NB4 (cell line): ENCODE data around the gene SPG21.

Experiments
- DNase-seq: peaks from one replicate; pipeline ENCODE4 v3.0.0; 2010; ENCODE audit warnings: low read depth
- H3K4me3 ChIP-seq: one replicate; pipeline ENCODE4 v1.5.1; 2011; ENCODE audit warnings: mild to moderate bottlenecking, low read depth, low read length, moderate library complexity
- CTCF ChIP-seq: IDR thresholded peaks from one replicate; pipeline ENCODE4 v1.5.1; 2012; ENCODE audit warnings: low read depth, low read length
- MYC ChIP-seq: IDR thresholded peaks from 2 replicates; pipeline ENCODE4 v1.6.1; 2011; ENCODE audit warnings: low read depth, low read length
- POLR2A ChIP-seq: IDR thresholded peaks from 2 replicates; pipeline ENCODE4 v1.6.1; 2011; ENCODE audit warnings: mild to moderate bottlenecking; ENCODE audit not compliant: insufficient read length; ENCODE audit errors: extremely low read depth
- TF ChIP-seq, protein P1 (sequence below): IDR thresholded peaks from 2 replicates; pipeline ENCODE4 v1.6.1; 2011; ENCODE audit warnings: low read depth, low read length

Gene SPG21, protein sequence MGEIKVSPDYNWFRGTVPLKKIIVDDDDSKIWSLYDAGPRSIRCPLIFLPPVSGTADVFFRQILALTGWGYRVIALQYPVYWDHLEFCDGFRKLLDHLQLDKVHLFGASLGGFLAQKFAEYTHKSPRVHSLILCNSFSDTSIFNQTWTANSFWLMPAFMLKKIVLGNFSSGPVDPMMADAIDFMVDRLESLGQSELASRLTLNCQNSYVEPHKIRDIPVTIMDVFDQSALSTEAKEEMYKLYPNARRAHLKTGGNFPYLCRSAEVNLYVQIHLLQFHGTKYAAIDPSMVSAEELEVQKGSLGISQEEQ

DNA sequence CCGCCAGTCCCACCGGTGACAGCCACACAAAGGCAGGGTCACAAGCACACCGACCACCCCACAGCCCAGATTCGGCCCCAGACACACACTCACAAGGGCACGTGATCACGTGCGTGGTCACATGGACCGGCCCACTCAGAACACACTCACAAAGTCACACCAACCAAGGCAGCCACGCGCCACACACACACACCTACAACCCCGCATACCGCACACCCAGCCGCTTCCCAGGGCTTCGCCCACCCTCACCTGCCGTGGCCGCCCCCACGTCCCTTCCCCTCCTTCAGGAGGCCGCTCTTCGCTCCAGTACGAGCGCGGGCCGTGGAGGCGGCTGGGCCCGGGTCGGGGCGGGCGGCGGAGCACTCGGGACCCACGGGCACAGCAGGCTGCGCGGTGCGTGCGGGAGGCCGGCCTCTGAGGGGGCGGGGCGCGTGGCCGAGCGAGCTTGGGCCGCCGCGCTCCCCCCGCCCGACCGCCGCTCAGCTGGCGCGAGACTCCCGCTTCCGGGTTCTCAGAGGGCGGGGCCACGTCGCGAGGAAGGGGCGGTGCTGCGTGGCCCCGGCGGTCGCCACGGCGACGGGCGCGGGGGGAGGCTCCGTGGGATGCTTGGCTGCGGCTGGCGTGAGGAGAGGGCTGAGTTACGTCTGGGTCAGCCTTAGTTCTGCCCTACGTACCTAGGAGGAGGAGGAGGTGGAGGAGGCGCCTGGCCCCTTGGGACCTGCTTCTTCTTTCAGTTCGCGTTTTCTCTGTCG is at the start of gene SPG21:
Gene SPG21 (minus strand): TSS at position 499 of the 752 bp plus-strand sequence. CDS start 6,345 bp downstream, outside the sequence.
- TF ChIP-seq MYC (peak; percentile 66), POLR2A (peak; percentile 63), CTCF (no peak)
- TF ChIP-seq, protein P1, sequence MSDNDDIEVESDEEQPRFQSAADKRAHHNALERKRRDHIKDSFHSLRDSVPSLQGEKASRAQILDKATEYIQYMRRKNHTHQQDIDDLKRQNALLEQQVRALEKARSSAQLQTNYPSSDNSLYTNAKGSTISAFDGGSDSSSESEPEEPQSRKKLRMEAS, result peak; percentile 98
- DNase-seq, result peak; percentile 96
- peak within 1 kb of the TSS; percentile 89 for H3K4me3 ChIP-seq

DNA sequence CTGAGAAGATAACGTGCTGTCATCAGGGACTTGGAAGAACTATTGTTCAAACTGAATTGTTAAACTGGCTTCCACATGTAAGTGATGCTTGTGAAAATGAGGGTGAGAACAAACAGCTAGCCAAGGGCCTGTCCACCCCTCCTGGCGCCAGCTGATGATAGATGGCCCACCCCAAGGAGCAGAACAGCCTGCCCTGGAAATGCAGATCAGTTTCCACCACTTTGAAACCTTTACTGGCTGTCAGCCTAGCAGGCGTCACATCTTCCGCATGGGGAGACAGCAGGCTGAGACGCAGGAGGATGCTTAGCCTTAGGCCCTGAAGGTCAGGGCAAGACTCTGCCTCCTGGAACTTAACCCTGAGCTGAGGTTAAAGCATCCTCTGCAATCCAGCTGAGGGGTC is 49.1 kb upstream of the SPG21 start:
- H3K4me3 ChIP-seq, result no peak overlapping the region
- no peak for DNase-seq
- TF ChIP-seq MYC, result no peak

GRCh38 chr15:65038428-65038827 is 48.7 kb upstream of the SPG21 start:
- TF ChIP-seq, protein P1, result no peak
- TF ChIP-seq CTCF (no peak), POLR2A (no peak), MYC (no peak)
- no peak for DNase-seq

GRCh38 chr15:65037309-65037708 is 47.6 kb upstream of the SPG21 start:
- DNase-seq, result no peak
- TF ChIP-seq POLR2A (no peak), CTCF (no peak), MYC (no peak)
- TF ChIP-seq, protein P1, result no peak
- no peak overlapping the region for H3K4me3 ChIP-seq

More at GRCh38 chr15:65038428-65038827, 48.7 kb upstream of the SPG21 start:
- no peak overlapping the region for H3K4me3 ChIP-seq

- no peak overlapping the region for H3K4me3 ChIP-seq
- no peak for DNase-seq
- TF ChIP-seq CTCF, result no peak
- TF ChIP-seq MYC, result no peak
- TF ChIP-seq, protein P1, result no peak
- no peak for TF ChIP-seq POLR2A
These were observed 45.0 kb upstream of the SPG21 start for GRCh38 chr15:65034719-65035118.

- peak; percentile 56 for DNase-seq
- peak; percentile 53 for TF ChIP-seq CTCF
- TF ChIP-seq POLR2A, result no peak
- TF ChIP-seq MYC, result no peak; the same call in 1 of the 2 replicates
- TF ChIP-seq, protein P1, result peak; percentile 69
- no peak overlapping the region for H3K4me3 ChIP-seq
These were observed 44.0 kb upstream of the SPG21 start for GRCh38 chr15:65033659-65034269.
